Glutamatergic neuron (in vitro differentiated cells): ENCODE measurements around the gene FILIP1L. TPM values are rescaled to one million over a fixed set of nuclear protein-coding genes. Genes with fewer than 3 reads are reported as not detected.

Experiments used
- DNase-seq: peaks from one replicate; pipeline ENCODE4 v3.0.0; 2022
- H3K27ac Mint-ChIP-seq: one replicate; pipeline ENCODE4 v1.8.0; 2020; ENCODE audit warnings: mild to moderate bottlenecking, mixed read lengths, inconsistent platforms; ENCODE audit not compliant: unreplicated experiment
- H3K27me3 Mint-ChIP-seq: one replicate; pipeline ENCODE4 v1.8.0; 2020; ENCODE audit warnings: mild to moderate bottlenecking, moderate library complexity, mixed read lengths, inconsistent platforms; ENCODE audit not compliant: unreplicated experiment
- H3K36me3 Mint-ChIP-seq: one replicate; pipeline ENCODE4 v1.8.0; 2020; ENCODE audit warnings: mild to moderate bottlenecking, mixed read lengths, inconsistent platforms; ENCODE audit not compliant: unreplicated experiment
- H3K4me1 Mint-ChIP-seq: one replicate; pipeline ENCODE4 v1.8.0; 2020; ENCODE audit warnings: mild to moderate bottlenecking, low read depth, mixed read lengths, inconsistent platforms; ENCODE audit not compliant: unreplicated experiment
- H3K4me3 Mint-ChIP-seq: one replicate; pipeline ENCODE4 v1.8.0; 2020; ENCODE audit warnings: mild to moderate bottlenecking, mixed read lengths, inconsistent platforms; ENCODE audit not compliant: unreplicated experiment
- H3K9me3 Mint-ChIP-seq: one replicate; pipeline ENCODE4 v1.8.0; 2020; ENCODE audit warnings: mild to moderate bottlenecking, moderate library complexity, mixed read lengths, inconsistent platforms; ENCODE audit not compliant: unreplicated experiment
- CTCF ChIP-seq: fragments of 200-600 bp; sonication (generic); IDR thresholded peaks from one replicate; pipeline ENCODE4 v1.5.0; 2021; ENCODE audit not compliant: partially characterized antibody, unreplicated experiment
- total RNA-seq: library from RNA; stranded (reverse); fragmentation: NEBNext Ultra II Directional; extraction: Animal tissue kit (Norgen Biotek cat#: 25700); gene quantifications from one replicate; pipeline ENCODE4 v1.2.1, GENCODE V29; 2021; ENCODE audit not compliant: unreplicated experiment

The FILIP1L gene
- total RNA-seq, 1 donor from 2014 or later, result 4.3 TPM

- no peaks in the 10 kb centered on the region for H3K36me3 Mint-ChIP-seq
- TF ChIP-seq CTCF, result no peak
- H3K27ac Mint-ChIP-seq, result no peak overlapping the region
- H3K4me3 Mint-ChIP-seq, result no peak overlapping the region
- H3K27me3 Mint-ChIP-seq, result no peaks in the 10 kb centered on the region
- no peak for DNase-seq
- H3K9me3 Mint-ChIP-seq, result peaks cover 1% of the 10 kb centered on the region
- H3K4me1 Mint-ChIP-seq, result no peaks in the 10 kb centered on the region
Observed at GRCh38 chr3:100062665-100063064, 51.6 kb downstream of the FILIP1L start.

GRCh38 chr3:100060685-100061484 lies 53.4 kb downstream of the FILIP1L start:
- no peak for DNase-seq
- TF ChIP-seq CTCF, result no peak
- Mint-ChIP-seq H3K4me1 (no peaks in the 10 kb centered on the region), H3K36me3 (no peaks in the 10 kb centered on the region), H3K27ac (no peak overlapping the region), H3K4me3 (no peak overlapping the region), H3K9me3 (peaks cover 1% of the 10 kb centered on the region), H3K27me3 (no peaks in the 10 kb centered on the region)

- Mint-ChIP-seq H3K27ac (no peak overlapping the region), H3K27me3 (no peaks in the 10 kb centered on the region)
Observed at GRCh38 chr3:100059472-100059871, 54.8 kb downstream of the FILIP1L start.

GRCh38 chr3:100057716-100058575 lies 56.4 kb downstream of the FILIP1L start:
- H3K4me3 Mint-ChIP-seq, result no peak overlapping the region
- H3K4me1 Mint-ChIP-seq, result no peaks in the 10 kb centered on the region
- TF ChIP-seq CTCF, result no peak
- H3K27ac Mint-ChIP-seq, result no peak overlapping the region
- peaks cover 1% of the 10 kb centered on the region for H3K9me3 Mint-ChIP-seq
- no peaks in the 10 kb centered on the region for H3K27me3 Mint-ChIP-seq
- H3K36me3 Mint-ChIP-seq, result peaks cover 3% of the 10 kb centered on the region
- no peak for DNase-seq

More at GRCh38 chr3:100059472-100059871, 54.8 kb downstream of the FILIP1L start:
- H3K36me3 Mint-ChIP-seq, result peaks cover 3% of the 10 kb centered on the region
- no peaks in the 10 kb centered on the region for H3K4me1 Mint-ChIP-seq
- no peak for DNase-seq
- no peak for TF ChIP-seq CTCF
- H3K4me3 Mint-ChIP-seq, result no peak overlapping the region
- peaks cover 1% of the 10 kb centered on the region for H3K9me3 Mint-ChIP-seq
